Measurements from ENCODE around the gene A3GALT2.

The A3GALT2 gene

DNA sequence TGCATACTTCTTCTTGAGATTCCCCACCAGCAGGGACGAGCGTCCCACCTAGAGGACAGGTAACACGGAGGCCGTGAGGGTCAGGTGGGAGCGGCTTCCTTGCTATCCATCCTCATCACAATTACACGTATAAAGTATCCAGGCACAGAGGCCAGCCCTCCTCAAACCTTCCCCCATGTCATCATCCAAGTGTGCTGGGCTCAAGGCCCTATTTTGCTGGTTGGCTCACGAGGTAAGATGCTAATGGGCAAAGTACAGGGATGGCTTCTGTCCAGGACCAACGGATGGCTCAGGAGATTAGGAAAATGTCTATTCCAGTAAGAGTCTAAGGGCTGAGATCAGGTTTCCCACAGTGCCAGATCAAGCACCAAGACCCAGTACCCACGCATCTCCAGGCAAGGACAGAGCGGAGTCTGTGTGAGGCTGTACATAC is 11.5 kb upstream of the A3GALT2 start:
- no peak for DNase-seq (ENCODE audit: low read depth in 2 of 2)

DNA sequence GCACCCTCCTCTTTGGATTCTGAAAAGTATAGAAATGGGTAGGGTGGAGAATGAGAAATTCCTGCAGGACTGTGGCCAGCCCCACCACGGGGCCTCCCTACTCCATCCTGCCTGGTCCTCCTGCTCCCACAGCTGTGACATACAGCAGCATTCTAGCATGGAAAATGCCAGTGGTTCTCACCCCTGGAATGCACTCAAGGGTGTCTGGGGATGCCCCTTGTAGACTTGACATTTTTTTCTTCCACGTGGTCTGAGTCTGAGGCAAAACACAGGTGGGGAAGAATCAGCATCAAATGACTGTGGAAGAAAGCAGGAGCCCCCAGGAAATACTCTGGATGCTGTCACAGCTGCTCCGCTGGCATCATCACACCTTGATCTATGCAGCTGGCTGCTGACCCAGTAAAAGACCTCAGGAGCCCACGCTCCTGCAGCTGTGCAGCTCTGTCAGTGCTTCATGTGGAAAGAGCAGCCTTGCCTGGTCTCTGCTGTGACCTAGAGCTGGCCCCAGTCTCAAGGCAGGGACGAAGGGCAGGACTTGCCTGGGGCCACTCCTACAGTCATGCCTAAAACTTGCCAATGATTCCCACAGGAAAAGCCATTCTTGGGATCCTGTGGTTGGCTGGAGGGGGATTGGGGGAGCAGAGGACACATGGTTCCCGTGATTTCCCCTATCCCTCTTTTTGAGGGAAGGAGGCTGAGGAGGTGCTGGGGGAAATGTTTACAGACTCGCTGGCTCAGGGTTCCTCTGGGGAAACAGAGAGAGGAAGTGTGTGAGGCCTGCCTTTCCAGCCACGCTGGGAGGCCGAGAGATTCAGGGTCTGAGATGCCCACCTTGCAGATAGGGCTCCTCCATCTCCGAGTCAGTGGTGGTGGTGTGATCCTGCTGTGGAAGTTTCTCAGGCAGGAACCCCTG is 10.8 kb upstream of the A3GALT2 start:
- no peak for DNase-seq (ENCODE audit: low read depth in 2 of 2)

GRCh38 chr1:33330906-33331305 is 10.0 kb upstream of the A3GALT2 start:
- DNase-seq (ENCODE audit: low read depth in 2 of 2): no peak

GRCh38 chr1:33330361-33330890 is 9.5 kb upstream of the A3GALT2 start:
- DNase-seq (ENCODE audit: low read depth in 2 of 2): no peak

DNA sequence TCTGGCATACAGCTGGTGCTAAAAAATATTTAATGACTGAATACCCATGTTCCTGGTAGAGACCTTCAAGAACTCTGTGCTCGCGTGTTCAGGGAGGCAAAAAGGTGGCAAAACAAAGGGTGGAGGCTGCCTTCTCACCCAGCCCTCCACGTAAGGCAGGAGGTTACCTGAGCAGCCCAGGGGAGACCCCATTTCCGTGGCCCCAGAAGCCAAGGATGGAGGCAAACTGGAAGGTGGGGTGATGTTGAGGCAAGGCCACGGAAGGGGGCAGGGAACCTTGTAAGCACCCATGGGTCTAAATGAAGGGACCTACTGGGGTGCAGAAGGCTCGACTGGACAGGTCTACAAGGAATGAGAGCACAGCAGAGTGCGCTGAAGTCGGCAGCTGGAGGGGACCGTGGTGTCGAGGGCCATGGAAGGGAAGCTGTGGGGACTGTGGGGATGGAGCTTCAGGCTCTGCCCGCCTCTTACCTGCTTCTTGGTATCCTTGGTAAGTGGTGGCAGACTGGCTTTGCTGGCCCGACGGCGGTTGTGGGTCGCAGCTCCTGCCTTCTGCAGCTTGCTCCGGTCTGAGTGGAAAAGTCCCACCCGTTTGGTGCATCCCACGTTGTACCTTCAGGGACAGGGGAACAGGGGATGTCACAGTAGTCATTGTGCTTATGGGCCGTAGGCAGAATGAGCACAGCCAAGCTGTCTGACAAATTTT is 8.9 kb upstream of the A3GALT2 start:
- no peak for DNase-seq (ENCODE audit: low read depth in 2 of 2)

- no peak for DNase-seq (ENCODE audit: low read depth in 2 of 2)
These were observed 7.9 kb upstream of the A3GALT2 start for GRCh38 chr1:33328817-33329216.

DNA sequence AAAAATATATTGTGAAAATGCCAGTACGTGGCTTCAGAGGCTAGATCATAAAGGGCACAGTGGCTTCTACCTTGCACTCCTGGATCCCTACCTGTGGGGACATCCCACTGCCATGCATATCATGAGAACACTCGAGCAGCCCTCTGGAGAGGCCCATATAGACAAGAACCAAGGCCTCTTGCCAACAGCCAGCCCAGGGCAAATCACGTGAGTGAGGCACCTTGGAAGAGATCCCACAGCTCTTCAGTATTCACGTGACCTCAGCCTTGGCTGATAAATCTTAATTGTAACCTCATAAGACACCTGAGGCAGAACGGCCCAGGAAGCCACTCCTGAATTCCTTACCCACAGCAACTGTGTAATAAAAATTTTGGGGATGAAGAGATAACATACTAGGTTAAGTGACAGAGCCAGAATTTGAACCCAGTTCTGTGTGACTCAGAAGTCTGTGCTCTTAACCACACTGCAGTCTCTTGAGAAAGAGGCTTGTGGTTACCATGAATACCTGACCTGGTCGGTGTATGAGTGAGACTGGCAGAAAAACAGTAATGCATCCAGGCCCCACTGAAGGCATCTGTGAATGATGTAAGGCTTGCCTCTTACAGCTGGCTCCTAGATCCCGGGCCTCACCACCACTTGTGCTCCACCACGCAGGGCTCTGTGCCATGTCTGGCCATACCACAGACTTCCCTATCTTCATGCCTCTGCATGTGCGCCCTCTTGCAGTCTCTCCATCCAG is 6.9 kb upstream of the A3GALT2 start:
- no peak for DNase-seq (ENCODE audit: low read depth in 2 of 2)

GRCh38 chr1:33326785-33327184 is 5.9 kb upstream of the A3GALT2 start:
- DNase-seq (ENCODE audit: low read depth in 2 of 2): no peak

GRCh38 chr1:33324677-33325575 is 4.0 kb upstream of the A3GALT2 start:
- no peak for DNase-seq (ENCODE audit: low read depth in 2 of 2)

GRCh38 chr1:33323663-33324477 is 3.0 kb upstream of the A3GALT2 start:
- no peak for DNase-seq (ENCODE audit: low read depth in 2 of 2)

GRCh38 chr1:33322870-33323585 is 2.1 kb upstream of the A3GALT2 start:
- no peak for DNase-seq (ENCODE audit: low read depth in 2 of 2)

GRCh38 chr1:33322109-33322508 is 1.2 kb upstream of the A3GALT2 start:
- DNase-seq (ENCODE audit: low read depth in 2 of 2): no peak

DNA sequence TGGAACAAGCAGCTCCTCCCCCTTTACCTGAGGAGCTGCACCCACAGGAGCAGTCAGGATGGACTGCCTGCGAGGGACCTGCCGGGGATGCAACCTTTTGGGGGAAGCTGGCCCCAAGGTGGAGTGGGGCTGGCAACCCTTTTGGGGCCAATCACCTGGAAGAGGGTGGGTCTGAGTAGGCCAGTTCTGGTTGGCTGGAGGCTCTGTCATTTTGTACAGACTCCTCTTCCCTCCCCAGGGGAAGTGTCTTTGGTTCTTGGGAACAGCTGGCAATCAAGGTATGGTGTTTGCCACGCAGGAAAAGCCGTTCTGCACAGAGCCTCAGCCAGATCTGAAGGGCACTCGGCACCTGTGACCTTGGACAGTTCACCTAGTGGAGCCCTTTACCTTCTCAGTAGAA is 280 bp upstream of the A3GALT2 start:
- no peak for DNase-seq (ENCODE audit: low read depth in 2 of 2)

DNA sequence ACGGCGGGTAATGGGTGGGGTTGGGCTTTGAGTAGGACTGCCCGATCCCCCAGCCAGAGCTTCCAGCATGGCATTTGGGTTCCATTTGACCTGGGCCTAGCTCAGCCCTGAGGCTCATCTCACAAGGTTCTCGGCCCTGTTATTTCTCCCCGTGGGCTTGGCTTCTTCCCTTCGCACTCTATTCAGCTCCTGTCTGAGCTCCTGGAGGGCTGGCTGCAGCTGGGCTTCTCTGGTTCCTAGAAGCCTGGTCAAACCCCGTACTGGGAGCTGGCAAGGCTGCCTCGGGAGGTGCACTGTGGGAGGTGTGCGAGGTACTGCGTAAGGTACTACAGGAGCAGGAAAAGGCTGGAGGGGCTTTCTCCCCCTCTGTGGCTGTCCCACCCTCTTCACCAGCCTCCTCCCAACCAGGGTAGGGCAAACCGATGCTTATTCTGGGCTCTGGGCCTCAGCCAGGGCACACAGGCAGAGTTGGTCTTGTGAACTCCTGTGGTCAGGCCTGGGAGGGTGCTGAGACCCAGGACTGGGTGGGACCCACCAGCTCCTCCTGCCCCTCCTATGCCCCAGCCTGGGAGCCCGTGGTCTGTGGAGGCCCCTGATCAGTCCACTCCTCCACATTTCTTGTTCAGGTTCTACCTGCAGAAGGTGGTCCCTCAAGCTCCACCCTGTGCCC is 814 bp downstream of the A3GALT2 start:
- DNase-seq (ENCODE audit: low read depth in 2 of 2): no peak

DNA sequence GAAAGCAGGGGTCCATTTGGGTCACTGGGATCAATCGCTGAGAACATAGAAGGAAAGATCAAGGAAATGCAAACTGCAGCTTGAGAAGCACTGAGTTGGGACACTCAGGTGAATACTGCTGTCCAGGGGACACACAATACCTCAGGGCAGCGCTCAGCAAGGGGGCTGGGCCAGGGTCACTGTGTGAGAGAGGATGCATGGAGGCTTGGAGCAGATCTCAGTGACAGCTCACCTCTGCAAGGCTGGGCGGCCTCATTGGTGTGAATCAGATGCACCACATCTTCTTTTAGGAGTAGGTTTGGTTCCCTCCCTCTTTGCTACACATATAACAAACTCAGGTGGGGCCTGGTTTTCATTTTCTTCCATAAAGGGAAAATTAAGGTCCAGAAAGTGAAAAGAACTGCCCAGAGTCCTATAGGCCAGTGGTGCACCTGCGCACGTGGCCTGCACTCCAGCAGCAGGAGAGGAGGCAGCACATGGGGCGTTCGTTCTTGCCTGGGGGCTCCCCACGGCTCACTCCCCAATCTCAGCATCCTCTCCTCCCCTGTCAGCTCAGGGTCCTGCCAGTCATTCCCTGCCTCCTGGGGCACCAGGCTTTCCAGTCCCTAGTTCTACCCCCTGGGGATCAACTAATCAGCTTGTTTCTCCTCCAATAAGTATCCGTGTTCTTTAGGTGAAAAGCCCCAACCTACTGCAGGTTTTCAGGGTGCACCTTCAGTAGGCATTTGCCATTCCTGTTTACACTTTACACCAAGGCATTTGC is 1.5 kb downstream of the A3GALT2 start:
- DNase-seq (ENCODE audit: low read depth in 2 of 2): no peak

DNA sequence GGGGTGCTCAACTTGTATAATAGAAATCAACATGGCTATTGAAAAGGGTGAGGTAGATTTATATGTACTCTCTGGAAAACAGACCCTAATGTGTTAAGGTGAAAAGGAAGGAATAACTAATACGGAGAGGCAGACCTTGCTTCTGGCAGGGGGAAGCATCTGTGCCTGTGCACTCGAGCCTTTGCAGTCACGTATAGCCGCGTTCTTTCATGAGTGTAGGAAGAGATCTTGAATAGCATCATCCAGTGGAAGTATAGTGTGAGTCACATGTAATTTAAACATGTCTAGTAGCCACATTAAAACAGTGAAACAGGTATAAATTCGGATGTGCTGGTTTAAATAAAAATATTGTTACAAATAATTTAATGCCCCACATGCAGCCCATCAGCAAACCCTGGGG is 3.0 kb downstream of the A3GALT2 start:
- DNase-seq (ENCODE audit: low read depth in 2 of 2): no peak

- no peak for DNase-seq (ENCODE audit: low read depth in 2 of 2)
These were observed 3.5 kb downstream of the A3GALT2 start for GRCh38 chr1:33317354-33317753.

DNA sequence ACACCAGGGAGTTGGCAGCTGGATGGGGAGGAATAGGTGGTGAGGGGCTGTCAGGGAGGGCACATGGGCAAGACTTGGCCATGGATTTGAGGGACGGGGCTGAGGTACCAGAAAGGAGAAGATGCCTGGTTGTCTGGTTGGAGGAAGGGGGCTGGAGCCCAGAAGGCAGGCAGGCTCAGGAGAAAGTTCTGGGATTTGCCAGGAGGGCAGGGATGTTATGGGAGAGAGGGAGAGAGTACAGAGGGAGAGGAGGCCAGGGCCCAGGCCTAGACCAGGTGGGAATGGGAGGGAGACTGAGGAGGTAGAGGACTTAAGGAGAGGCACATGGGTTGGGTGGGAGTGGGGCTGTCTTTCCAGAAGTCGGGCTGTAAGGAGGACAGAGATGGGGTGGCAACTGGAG is 4.3 kb downstream of the A3GALT2 start:
- DNase-seq (ENCODE audit: low read depth in 2 of 2): no peak

Data from stimulated activated CD8-positive, alpha-beta memory T cell treated with anti-CD3 and anti-CD28 coated beads, Interleukin-2, amount 100 ng/mL, for 1 hour (primary cell).